Stimulated activated CD8-positive, alpha-beta memory T cell treated with anti-CD3 and anti-CD28 coated beads, Interleukin-4, amount 100 ng/mL, for 24 hours (primary cell): Measurements from ENCODE around the gene DCHS2.

Experiments used
- DNase-seq: peaks from one replicate; pipeline ENCODE4 v3.0.0-alpha.2; 2020; ENCODE audit warnings: low read depth

Gene DCHS2

DNA sequence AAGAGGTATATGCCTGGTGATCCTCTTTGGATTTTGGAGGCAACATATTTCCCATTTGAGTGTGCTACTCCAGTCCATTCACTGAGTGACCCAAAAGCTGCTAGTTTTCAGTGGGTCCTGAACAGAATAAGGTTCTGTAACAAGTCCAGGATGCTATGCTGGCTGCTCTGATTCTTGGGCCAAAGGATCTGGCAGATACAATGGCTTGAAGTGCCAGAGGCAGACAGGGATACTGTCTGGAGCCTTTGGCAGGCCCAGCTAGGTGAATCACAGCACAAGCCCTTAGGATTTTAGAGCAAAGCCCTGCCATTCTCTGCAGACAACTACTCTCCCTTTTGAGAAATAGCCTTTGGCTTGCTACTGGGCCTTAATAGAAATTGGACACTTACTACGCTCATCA lies 40.6 kb downstream of the DCHS2 start:
- no peak for DNase-seq

DNA sequence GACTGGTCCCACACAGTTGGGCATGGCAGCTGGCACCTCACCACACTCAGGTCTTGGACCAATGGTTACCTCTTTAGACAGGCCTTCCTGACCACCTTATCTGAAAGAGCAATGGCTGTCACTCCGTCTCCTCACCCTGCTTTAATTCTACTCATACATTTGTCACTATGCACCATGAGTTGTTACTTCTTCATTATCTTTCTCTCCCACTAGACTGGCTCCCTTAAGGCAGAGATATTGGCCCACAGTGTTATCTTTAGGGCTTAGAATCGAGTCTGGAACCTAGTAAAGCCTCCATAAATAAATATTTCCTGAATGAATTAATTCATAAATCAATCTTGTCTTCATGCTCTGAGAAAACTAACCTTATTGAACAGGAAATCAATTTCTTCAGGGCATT lies 46.6 kb downstream of the DCHS2 start:
- no peak for DNase-seq

GRCh38 chr4:154441982-154442381 lies 49.6 kb downstream of the DCHS2 start:
- no peak for DNase-seq

DNA sequence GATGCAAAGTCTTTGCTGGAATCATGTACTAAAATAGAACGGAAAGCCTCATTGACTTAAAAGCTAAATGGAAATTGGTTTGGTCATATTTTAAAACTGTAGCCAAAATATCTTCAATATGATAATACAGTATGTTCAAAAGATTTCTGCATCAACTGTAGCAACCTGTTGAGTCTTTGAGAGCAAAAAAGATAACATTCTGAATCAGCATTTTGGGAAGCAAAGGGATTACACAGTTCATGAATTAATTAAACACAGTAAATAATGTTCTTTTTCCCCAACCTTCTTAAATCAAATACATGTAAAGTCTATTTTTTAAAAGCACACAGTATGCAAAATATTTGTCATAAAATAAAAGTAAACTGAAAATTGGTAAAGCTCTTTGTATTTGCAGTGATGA lies 50.5 kb downstream of the DCHS2 start:
- no peak for DNase-seq

- no peak for DNase-seq
These were observed 52.4 kb downstream of the DCHS2 start for GRCh38 chr4:154439224-154439623.

GRCh38 chr4:154435895-154436294 lies 55.7 kb downstream of the DCHS2 start:
- DNase-seq = no peak

DNA sequence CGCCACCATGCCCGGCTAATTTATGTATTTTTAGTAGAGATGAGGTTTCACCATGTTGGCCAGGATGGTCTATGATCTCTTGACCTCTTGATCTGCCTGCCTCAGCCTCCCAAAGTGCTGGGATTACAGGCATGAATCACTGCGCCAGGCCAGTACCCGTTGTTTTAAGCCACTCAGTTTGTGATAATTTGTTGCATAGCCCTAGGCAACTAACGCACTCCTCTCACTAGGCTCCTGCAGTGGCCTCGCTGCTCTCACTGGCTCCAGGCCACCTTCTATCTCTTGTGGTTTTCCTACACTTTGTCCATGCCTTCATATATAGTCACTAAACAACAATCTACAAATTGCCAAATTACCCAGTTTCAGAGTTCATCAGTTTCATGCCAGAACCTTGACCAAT lies 58.1 kb downstream of the DCHS2 start:
- DNase-seq = no peak

- DNase-seq = no peak
These were observed 62.4 kb downstream of the DCHS2 start for GRCh38 chr4:154429176-154429575.

- DNase-seq = no peak
These were observed 64.5 kb downstream of the DCHS2 start for GRCh38 chr4:154427149-154427548.

DNA sequence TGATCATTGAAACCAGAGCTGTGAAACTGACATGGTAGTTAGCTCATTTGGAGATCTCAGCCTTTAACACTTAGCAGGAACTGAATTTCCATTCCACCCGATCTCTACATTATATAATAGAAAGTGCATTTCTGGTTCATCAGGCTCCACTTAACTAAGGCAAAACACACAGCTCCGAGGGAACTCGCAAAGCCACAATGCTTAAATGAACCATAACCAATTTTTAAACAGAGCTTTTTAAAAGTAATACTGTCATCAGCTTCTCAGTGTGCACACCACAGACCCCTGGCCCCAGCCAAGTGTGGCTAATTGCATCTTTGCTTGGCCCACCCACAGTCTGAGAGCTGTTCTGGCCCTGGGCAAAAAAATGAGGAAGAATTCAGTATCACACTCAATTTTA lies 66.1 kb downstream of the DCHS2 start:
- DNase-seq = no peak

DNA sequence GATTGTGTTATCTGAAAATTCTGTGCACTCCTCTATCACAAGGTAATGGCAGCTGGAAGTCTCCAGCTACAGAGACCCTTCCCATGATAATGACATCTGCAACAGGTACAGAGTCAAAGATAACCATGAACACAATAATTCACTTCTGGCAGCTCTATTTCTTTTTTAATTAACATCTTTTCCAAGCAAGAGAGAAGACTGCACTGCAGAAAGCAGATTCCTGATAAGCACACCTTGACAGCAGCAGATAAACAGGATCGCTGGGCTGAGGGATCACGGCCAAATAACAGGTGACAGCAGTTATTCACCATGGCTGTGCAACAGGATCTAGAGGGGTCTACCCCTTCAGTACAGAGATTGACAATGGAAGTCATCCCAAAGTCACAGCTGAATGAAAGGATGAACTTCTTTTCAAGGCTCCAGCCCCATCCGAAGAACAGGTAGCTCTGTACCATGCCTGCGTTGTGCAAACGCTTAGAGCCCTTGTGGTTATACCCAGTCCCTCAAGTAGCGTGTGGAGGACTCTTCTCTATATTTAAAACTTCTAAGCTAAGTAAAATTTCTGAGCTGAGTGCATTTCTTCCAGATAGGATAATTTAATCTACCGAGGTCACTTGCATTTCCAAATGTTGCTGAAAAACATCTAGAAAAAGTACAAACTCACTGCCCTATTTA lies 66.7 kb downstream of the DCHS2 start:
- DNase-seq = no peak

DNA sequence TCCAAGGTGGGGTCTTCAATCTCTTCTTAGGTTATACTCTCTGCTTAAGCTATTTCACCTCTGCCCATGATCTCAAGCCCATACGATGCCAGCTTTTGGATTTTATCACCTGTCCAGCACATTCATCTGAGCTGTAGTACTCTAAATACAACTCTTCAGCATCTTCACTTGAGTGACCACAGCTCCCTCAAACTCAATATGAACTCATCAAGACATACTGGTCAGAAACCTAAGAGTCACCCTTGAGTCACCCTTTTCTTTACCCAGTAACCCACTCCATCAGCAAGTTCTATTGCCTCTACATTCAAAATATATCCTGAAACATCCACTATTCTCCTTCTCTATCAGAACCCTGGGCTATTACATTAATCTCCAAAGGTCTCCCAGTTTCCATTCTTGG lies 69.4 kb downstream of the DCHS2 start:
- no peak for DNase-seq

- no peak for DNase-seq
These were observed 70.0 kb downstream of the DCHS2 start for GRCh38 chr4:154421618-154422017.

- DNase-seq = no peak
These were observed 74.3 kb downstream of the DCHS2 start for GRCh38 chr4:154417373-154417673.

- no peak for DNase-seq
These were observed 75.4 kb downstream of the DCHS2 start for GRCh38 chr4:154416190-154416547.

DNA sequence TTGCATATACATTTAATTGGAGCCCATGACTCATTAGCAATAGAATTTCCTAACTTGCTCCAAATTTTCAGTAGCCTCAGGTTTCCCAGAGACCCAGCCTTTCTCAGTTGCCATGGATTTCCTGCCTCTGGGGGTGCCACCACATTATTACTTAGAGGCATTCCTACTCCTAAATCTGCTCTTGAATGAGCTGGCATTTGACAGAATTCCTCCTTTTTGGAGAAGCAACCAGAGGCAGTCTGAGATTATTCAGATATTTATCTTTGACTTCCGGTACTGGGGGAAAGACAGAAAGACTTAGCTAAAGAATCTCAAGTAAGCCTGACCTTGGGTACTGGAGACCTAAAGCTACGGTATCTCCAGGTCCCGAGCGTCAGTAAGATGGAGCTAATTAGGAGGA lies 76.3 kb downstream of the DCHS2 start:
- no peak for DNase-seq

GRCh38 chr4:154414796-154415195 lies 76.8 kb downstream of the DCHS2 start:
- DNase-seq = no peak

DNA sequence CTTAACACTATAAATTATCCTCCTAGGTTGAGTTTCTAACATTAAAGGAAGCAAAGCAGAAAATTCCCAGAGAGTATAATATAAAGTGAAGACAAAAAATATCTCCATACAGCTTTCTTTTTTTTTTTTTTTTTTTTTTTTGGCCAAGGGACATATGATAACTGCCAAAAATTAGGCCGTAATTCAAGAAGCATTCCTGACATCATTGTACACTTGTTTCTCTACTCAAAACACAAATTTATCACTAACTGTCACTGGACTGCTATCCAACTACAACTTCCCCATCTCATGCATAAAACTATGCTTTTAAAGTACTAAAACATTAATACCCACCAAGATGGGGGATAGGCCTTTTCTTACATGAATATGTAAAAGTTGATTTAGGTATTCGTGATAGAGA lies 77.2 kb downstream of the DCHS2 start:
- no peak for DNase-seq

- no peak for DNase-seq
These were observed 84.2 kb downstream of the DCHS2 start for GRCh38 chr4:154407443-154407842.

DNA sequence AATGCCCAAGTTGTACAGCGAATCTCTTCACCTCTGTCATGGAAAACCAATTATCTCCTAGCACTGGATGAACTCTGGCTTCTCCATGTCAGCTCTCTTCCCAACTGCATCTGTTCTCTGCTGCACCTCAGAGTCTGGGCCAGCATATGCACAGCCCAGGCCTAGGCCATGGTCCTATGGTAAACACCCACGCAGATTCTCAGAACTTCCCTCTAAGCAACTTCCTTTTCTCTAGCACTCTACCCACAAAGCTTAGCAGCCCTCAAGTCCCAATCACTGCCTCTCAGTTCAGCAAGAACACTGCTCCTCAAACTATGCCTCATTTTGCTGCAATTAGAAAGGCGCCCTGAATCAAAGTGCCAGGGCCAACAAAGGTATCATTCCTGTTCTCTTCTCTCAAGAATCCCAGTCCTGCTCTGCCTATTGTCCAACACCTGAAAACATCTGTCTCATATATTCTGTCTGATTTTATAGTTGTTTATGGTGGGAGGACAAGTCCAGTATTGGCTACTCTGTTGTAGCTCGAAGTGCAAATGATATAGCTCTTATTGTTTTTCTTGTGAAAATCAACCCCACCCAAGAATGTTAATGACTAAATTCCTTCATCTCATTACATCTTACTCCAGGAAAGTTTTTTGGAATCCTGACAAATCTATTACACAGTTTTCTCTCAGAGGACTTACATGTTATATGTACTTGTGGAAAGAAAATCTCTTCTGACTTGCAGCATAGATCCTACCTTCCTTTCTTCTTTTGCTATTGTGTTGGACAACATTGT lies 85.4 kb downstream of the DCHS2 start:
- DNase-seq = no peak

DNA sequence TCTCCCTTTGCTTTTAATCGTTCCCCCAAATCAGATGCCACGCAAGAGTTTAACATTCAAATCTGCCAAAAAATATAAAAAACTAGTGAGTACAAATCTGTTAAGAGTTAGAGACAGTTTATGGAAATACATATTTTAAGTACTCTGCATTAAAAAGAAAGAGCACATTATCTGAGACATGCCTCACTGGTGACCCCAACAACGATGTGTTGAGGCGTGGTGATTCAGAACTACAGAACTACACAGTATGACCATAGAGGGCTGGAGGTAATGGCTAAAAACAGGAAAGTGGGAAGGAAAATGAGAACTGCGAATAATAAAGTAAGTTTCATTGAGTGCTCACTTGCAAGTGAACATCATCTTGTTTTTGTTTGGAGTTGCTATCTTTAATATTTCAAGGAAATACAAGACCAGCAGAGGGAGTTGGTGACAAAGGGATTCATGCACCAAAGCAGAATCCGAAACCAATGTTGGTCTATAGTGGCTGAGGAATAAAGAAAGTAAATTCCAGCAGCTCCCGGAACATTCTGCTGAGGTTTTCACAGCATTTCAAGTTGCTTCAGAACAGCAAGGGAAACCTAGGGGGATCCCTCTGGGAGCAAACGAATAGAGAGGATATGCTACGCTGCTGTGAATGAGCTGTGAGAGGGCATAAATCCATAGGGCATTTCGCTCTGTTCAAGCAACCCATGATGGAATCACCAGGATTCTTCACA lies 92.2 kb downstream of the DCHS2 start:
- no peak for DNase-seq

DNA sequence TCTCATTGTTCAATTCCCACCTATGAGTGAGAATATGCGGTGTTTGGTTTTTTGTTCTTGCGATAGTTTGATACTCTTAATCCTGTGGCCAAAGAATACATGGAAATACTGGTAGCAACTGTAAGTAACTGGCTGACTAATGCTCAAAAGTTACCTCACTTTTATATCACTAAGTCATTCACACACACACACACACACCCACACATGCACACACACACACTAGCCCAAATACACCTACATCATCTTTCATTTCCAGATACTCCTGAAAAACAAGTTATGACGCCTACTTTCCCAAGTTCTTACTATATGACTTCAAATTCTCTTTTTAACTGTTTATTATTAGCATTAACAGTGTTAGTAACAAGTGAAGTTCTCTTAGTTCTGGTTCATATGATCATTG lies 101.3 kb downstream of the DCHS2 start:
- no peak for DNase-seq

DNA sequence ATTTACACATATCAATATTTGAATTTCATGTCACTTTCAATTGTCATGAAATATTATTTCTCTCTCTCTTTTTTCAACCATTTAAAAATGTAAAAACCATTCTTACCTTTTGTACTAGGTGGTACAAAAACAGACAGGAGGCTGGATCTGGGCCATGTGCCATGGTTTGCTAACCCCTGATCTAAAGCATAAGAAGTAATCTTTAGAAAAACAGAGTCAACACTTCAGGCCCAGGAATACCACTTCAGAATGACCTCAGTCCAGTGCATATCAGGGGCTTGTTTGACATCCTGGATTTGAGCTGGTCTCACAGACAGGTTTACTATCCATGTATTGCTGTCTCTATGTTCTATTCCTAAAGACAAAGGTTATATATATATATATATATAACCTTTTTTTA lies 102.5 kb downstream of the DCHS2 start:
- DNase-seq = no peak

GRCh38 chr4:154384012-154384411 lies 107.6 kb downstream of the DCHS2 start:
- no peak for DNase-seq
